ENCODE measurements around the gene RPGRIP1. TPM values are rescaled to one million over a fixed set of nuclear protein-coding genes. Genes with fewer than 3 reads are reported as not detected.
"Not testable (repeated sequence)": the region's sequence is repeated elsewhere in the genome, so short reads cannot be mapped to it uniquely, and the experiment has no call there.

The RPGRIP1 gene
- total RNA-seq, 1 donor from 2014 or later: not detected

DNA sequence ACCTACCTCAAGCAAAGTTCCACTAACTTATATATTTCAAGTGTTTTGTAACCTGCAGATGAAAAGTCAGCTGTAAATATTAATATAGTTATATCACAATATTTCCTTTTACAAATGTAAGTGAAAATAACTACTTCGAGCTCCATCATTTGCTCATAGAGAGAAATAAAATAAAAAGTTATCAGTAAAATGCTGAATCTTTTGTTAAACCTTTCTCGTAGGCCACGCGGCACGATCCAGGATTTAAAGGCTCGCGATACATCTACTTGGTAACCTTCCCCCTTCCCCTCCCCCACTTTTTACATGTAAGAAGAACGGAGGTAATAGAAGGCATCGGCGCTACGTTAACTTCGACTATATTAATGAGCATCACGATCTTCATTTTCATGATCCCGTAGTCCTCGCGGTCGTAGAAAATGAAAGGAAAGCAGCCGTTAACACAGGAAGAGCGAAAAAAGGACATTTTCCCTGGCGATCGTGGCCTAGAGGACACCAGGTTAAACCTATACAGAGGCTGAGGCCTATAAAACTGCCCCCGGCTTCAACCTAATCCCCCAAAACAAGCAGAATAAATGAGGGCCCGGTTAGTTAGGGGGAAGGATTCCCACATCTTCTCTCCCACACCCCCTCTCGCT, 11.1 kb upstream of the RPGRIP1 start:
- Mint-ChIP-seq H3K4me1 (ENCODE audit: low read depth, unreplicated experiment) (peaks cover 19% of the 10 kb centered on the region), H3K27me3 (ENCODE audit: unreplicated experiment) (peaks cover 6% of the 10 kb centered on the region), H3K27ac (ENCODE audit: unreplicated experiment) (peak overlapping the region; percentile 100), H3K9me3 (ENCODE audit: unreplicated experiment) (peaks cover 9% of the 10 kb centered on the region), H3K36me3 (ENCODE audit: unreplicated experiment) (no peaks in the 10 kb centered on the region), H3K4me3 (ENCODE audit: unreplicated experiment) (peak overlapping the region; percentile 99)
- TF ChIP-seq, protein P1, sequence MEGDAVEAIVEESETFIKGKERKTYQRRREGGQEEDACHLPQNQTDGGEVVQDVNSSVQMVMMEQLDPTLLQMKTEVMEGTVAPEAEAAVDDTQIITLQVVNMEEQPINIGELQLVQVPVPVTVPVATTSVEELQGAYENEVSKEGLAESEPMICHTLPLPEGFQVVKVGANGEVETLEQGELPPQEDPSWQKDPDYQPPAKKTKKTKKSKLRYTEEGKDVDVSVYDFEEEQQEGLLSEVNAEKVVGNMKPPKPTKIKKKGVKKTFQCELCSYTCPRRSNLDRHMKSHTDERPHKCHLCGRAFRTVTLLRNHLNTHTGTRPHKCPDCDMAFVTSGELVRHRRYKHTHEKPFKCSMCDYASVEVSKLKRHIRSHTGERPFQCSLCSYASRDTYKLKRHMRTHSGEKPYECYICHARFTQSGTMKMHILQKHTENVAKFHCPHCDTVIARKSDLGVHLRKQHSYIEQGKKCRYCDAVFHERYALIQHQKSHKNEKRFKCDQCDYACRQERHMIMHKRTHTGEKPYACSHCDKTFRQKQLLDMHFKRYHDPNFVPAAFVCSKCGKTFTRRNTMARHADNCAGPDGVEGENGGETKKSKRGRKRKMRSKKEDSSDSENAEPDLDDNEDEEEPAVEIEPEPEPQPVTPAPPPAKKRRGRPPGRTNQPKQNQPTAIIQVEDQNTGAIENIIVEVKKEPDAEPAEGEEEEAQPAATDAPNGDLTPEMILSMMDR (IDR thresholded peaks at IDR 0.05; ENCODE audit: partially characterized antibody, unreplicated experiment): no peak
- DNase-seq: no peak

GRCh38 chr14:21269252-21270046, 10.4 kb upstream of the RPGRIP1 start, which contains the start of gene HNRNPC:
Gene HNRNPC (minus strand): TSS chr14:21269442. CDS start chr14:21234193, 35,249 bp downstream.
- peaks cover 6% of the 10 kb centered on the region for H3K27me3 Mint-ChIP-seq (ENCODE audit: unreplicated experiment)
- peak; percentile 100 for DNase-seq
- peak within 1 kb of the TSS; percentile 99 for H3K4me3 Mint-ChIP-seq (ENCODE audit: unreplicated experiment)
- H3K27ac Mint-ChIP-seq (ENCODE audit: unreplicated experiment): peak within 1 kb of the TSS; percentile 100
- peaks cover 13% of the 10 kb centered on the region for H3K4me1 Mint-ChIP-seq (ENCODE audit: low read depth, unreplicated experiment)
- no peaks in the 10 kb centered on the region for H3K36me3 Mint-ChIP-seq (ENCODE audit: unreplicated experiment)
- TF ChIP-seq, protein P1 (IDR thresholded peaks at IDR 0.05; ENCODE audit: partially characterized antibody, unreplicated experiment): no peak
- peaks cover 9% of the 10 kb centered on the region for H3K9me3 Mint-ChIP-seq (ENCODE audit: unreplicated experiment)

DNA sequence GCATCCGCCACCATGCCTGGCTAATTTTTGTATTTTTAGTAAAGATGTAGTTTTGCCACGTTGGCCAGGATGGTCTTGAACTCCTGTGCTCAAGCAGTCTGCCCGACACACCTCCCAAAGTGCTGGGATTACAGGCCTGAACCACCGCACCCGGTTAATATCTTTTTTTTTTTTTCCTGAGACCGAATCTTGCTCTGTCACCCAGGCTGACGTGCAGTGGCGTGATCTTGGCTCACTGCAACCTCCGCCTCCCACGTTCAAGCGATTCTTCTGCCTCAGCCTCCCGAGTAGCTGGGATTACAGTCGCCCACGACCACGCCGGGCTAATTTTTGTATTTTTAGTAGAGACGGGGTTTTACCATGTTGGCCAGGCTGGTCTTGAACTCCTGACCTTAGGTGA, 7.2 kb upstream of the RPGRIP1 start:
- H3K4me3 Mint-ChIP-seq (ENCODE audit: unreplicated experiment); H3K9me3 Mint-ChIP-seq (ENCODE audit: unreplicated experiment): not testable (repeated sequence)

DNA sequence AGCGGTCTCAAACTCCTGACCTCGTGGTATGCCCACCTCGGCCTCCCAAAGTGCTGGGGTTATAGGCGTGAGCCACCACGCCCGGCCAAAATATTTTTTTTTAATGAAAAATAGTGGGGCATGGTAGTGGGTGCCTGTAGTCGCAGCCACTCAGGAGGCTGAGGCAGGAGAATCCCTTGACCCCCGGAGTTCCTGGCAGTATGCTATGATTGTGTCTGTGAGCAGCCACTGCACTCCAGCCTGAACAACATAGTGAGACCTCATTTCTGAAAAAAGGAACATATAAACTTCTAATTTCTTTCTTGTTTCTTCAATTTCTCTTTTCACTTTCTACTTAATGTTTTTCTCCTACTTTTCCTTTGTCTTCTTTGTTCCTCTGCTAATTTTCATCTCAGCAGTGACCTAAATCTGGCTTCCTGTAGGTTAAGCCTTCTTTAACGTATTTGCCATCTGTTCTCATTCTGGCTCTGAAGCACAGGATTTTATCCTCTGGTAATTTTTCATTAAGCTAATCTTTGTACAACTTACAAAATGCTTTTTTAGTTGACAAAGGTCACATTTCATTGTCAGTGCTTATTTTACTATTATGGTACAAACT, 4.5 kb upstream of the RPGRIP1 start:
- Mint-ChIP-seq H3K9me3 (ENCODE audit: unreplicated experiment) (no peaks in the 10 kb centered on the region), H3K4me3 (ENCODE audit: unreplicated experiment) (peak overlapping the region; percentile 61), H3K27me3 (ENCODE audit: unreplicated experiment) (no peaks in the 10 kb centered on the region), H3K36me3 (ENCODE audit: unreplicated experiment) (no peaks in the 10 kb centered on the region), H3K4me1 (ENCODE audit: low read depth, unreplicated experiment) (peaks cover 3% of the 10 kb centered on the region), H3K27ac (ENCODE audit: unreplicated experiment) (peak overlapping the region; percentile 95)
- no peak for DNase-seq
- TF ChIP-seq, protein P1 (IDR thresholded peaks at IDR 0.05; ENCODE audit: partially characterized antibody, unreplicated experiment): no peak

More for the DNA sequence above, 7.2 kb upstream of the RPGRIP1 start:
- H3K27me3 Mint-ChIP-seq (ENCODE audit: unreplicated experiment); H3K27ac Mint-ChIP-seq (ENCODE audit: unreplicated experiment); H3K4me1 Mint-ChIP-seq (ENCODE audit: low read depth, unreplicated experiment); DNase-seq; H3K36me3 Mint-ChIP-seq (ENCODE audit: unreplicated experiment): not testable (repeated sequence)

GRCh38 chr14:21278632-21279031, 1.3 kb upstream of the RPGRIP1 start:
- Mint-ChIP-seq H3K4me1 (ENCODE audit: low read depth, unreplicated experiment) (peaks cover 3% of the 10 kb centered on the region), H3K27me3 (ENCODE audit: unreplicated experiment) (no peaks in the 10 kb centered on the region), H3K4me3 (ENCODE audit: unreplicated experiment) (no peak overlapping the region), H3K36me3 (ENCODE audit: unreplicated experiment) (no peaks in the 10 kb centered on the region), H3K27ac (ENCODE audit: unreplicated experiment) (no peak overlapping the region), H3K9me3 (ENCODE audit: unreplicated experiment) (no peaks in the 10 kb centered on the region)
- TF ChIP-seq, protein P1 (IDR thresholded peaks at IDR 0.05; ENCODE audit: partially characterized antibody, unreplicated experiment): no peak
- DNase-seq: no peak

DNA sequence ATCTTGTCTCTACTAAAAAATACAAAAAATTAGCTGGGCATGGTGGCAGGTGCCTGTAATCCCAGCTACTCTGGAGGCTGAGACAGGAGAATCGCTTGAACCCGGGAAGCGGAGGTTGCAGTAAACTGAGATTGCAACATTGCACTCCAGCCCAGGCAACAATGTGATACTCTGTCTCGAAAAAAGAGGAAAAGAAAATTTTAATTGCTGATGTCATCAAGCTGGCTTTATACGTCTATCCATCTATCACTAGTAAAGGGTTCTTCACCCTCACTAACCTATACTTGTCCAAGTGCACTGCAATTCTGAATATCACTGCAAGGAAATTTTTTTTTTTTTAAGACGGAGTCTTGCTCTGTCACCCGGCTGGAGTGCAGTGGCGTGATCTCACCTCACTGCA, 2.0 kb downstream of the RPGRIP1 start:
- not testable (repeated sequence) for H3K9me3 Mint-ChIP-seq (ENCODE audit: unreplicated experiment); DNase-seq; H3K27me3 Mint-ChIP-seq (ENCODE audit: unreplicated experiment); H3K4me3 Mint-ChIP-seq (ENCODE audit: unreplicated experiment); H3K27ac Mint-ChIP-seq (ENCODE audit: unreplicated experiment); H3K4me1 Mint-ChIP-seq (ENCODE audit: low read depth, unreplicated experiment); H3K36me3 Mint-ChIP-seq (ENCODE audit: unreplicated experiment)

GRCh38 chr14:21286516-21286915, 6.6 kb downstream of the RPGRIP1 start:
- not testable (repeated sequence) for H3K4me3 Mint-ChIP-seq (ENCODE audit: unreplicated experiment); DNase-seq; H3K4me1 Mint-ChIP-seq (ENCODE audit: low read depth, unreplicated experiment); H3K9me3 Mint-ChIP-seq (ENCODE audit: unreplicated experiment); H3K36me3 Mint-ChIP-seq (ENCODE audit: unreplicated experiment); H3K27ac Mint-ChIP-seq (ENCODE audit: unreplicated experiment); H3K27me3 Mint-ChIP-seq (ENCODE audit: unreplicated experiment)

Measured in glutamatergic neuron (in vitro differentiated cells).